CD8-positive, alpha-beta memory T cell (primary cell): Measurements from ENCODE around the gene MARVELD2. TPM values are rescaled to one million over a fixed set of nuclear protein-coding genes. Genes with fewer than 3 reads are reported as not detected.
"Not testable (repeated sequence)": the region's sequence is repeated elsewhere in the genome, so short reads cannot be mapped to it uniquely, and the experiment has no call there.

Experiments
- CTCF ChIA-PET: fragments of 350-600 bp; sonication (Branson Sonifier 250); formaldehyde crosslinking; loops from one replicate; lab custom pipeline; 2021; ENCODE audit warnings: antibody characterized with exemption; lab: Charles Lee
- POLR2A ChIA-PET: fragments of 350-600 bp; sonication (Branson Sonifier 250); formaldehyde crosslinking; loops from one replicate; lab custom pipeline; 2021; ENCODE audit warnings: antibody characterized with exemption; lab: Charles Lee
- DNase-seq, 5 donors: peaks; one replicate each; pipeline versions ENCODE4 v3.0.0 to v3.0.0-alpha.2; 2020 to 2022; ENCODE audit warnings: mixed read lengths in 1 of 5
- H3K27ac ChIP-seq: one replicate; pipeline ENCODE4 v1.7.0; 2013; ENCODE audit warnings: low read depth, mild to moderate bottlenecking, low read length, moderate library complexity
- H3K27me3 ChIP-seq: 2 replicates; pipeline ENCODE4 v1.7.0; 2013; ENCODE audit warnings: low read length, mild to moderate bottlenecking; ENCODE audit not compliant: insufficient read depth, poor library complexity, severe bottlenecking
- H3K36me3 ChIP-seq: 2 replicates; pipeline ENCODE4 v1.7.0; 2013; ENCODE audit warnings: mild to moderate bottlenecking, low read length, moderate library complexity; ENCODE audit not compliant: insufficient read depth
- H3K4me1 ChIP-seq: 2 replicates; pipeline ENCODE4 v1.7.0; 2013; ENCODE audit warnings: mild to moderate bottlenecking, low read length, moderate library complexity; ENCODE audit not compliant: insufficient read depth
- H3K4me3 ChIP-seq: 2 replicates; pipeline ENCODE4 v1.7.0; 2013; ENCODE audit warnings: mild to moderate bottlenecking, low read length
- H3K9me3 ChIP-seq: 2 replicates; pipeline ENCODE4 v1.7.0; 2013; ENCODE audit warnings: mild to moderate bottlenecking, low read length
- H3K27ac Mint-ChIP-seq, 8 donors: one replicate each; pipeline ENCODE4 v1.8.0; 2020 to 2021; ENCODE audit warnings: mixed read lengths in 8 of 8, mild to moderate bottlenecking in 6 of 8, inconsistent platforms in 3 of 8, moderate library complexity in 3 of 8
- H3K27me3 Mint-ChIP-seq, 2 donors: one replicate each; pipeline ENCODE4 v1.8.0; 2020 to 2021; ENCODE audit warnings: mixed read lengths in 2 of 2, mild to moderate bottlenecking in 1 of 2, moderate library complexity in 1 of 2
- H3K36me3 Mint-ChIP-seq, 3 donors: one replicate each; pipeline ENCODE4 v1.8.0; 2020 to 2021; ENCODE audit warnings: mixed read lengths in 3 of 3, inconsistent platforms in 1 of 3, mild to moderate bottlenecking in 1 of 3
- H3K4me1 Mint-ChIP-seq, 3 donors: one replicate each; pipeline ENCODE4 v1.8.0; 2020 to 2021; ENCODE audit warnings: mixed read lengths in 3 of 3, inconsistent platforms in 1 of 3, mild to moderate bottlenecking in 1 of 3
- H3K4me3 Mint-ChIP-seq, 7 donors: one replicate each; pipeline ENCODE4 v1.8.0; 2020 to 2021; ENCODE audit warnings: mixed read lengths in 7 of 7, mild to moderate bottlenecking in 6 of 7, moderate library complexity in 4 of 7, inconsistent platforms in 2 of 7
- H3K9me3 Mint-ChIP-seq, 5 donors: one replicate each; pipeline ENCODE4 v1.8.0; 2020 to 2022; ENCODE audit warnings: mixed read lengths in 5 of 5, mild to moderate bottlenecking in 3 of 5, moderate library complexity in 2 of 5, inconsistent platforms in 1 of 5
- polyA plus RNA-seq: library from polyadenylated mRNA; unstranded; fragments of 300-500 nt; fragmentation: Illumina TruSeq; gene quantifications from one replicate; pipeline ENCODE4 v1.2.3, GENCODE V29; 2021
- total RNA-seq, 2 experiments: library from RNA; stranded (reverse); gene quantifications; one replicate each; pipeline ENCODE4 v1.2.3, GENCODE V29; 2021

MARVELD2 gene, protein sequence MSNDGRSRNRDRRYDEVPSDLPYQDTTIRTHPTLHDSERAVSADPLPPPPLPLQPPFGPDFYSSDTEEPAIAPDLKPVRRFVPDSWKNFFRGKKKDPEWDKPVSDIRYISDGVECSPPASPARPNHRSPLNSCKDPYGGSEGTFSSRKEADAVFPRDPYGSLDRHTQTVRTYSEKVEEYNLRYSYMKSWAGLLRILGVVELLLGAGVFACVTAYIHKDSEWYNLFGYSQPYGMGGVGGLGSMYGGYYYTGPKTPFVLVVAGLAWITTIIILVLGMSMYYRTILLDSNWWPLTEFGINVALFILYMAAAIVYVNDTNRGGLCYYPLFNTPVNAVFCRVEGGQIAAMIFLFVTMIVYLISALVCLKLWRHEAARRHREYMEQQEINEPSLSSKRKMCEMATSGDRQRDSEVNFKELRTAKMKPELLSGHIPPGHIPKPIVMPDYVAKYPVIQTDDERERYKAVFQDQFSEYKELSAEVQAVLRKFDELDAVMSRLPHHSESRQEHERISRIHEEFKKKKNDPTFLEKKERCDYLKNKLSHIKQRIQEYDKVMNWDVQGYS
- under 1 TPM; 0.39 to 0.40 TPM for total RNA-seq
- polyA plus RNA-seq = 1.4 TPM

DNA sequence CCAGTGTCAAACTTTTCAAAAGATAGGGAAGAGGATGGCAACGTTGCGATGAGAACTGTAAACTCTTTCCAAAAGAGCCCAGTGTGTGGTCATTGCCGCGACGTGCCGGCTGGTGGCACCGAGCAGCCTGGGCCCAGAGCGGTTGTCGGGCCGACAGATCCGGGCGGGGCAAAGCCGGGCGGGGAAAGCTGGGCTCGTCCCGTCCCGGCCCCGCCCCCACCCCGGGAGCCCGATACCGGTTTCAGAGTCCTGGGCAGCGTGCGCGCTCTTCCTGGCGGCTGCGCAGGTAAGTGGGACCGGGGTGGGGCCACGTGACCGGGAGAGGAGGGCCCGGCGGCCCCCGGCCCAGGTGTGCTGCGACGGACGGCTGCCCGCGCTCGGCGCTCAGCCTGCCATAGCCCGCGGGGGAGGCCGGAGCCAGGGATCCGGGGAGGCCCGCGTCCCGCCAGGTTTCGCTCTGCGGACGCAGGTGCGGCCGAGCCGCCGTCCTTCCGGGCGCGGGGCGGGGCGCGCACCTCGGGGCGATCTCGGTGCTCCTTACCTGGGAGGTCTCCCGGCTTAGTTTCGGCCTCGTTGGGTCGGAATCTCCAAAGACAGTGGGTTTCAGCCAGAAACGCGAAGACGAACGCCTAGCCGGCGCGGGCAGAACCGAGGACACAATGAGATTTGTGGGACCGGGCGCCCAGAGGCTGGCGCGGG, at the start of gene MARVELD2:
Gene MARVELD2, plus strand, starts transcription at position 232 of the 699 bp plus-strand sequence. CDS start 4,270 bp downstream, outside the sequence.
- H3K27ac Mint-ChIP-seq = peak within 1 kb of the TSS; percentile 14 to 91 (median 45)
- no peaks in the 10 kb centered on the region for H3K9me3 Mint-ChIP-seq
- peak; percentile 13 to 60 (median 28) for DNase-seq
- H3K9me3 ChIP-seq = no peaks in the 10 kb centered on the region
- peaks cover 7 to 13% (median 11%) of the 10 kb centered on the region in 3 donors for H3K4me1 Mint-ChIP-seq
- ChIA-PET POLR2A (no interaction called here), CTCF (no interaction called here)
- no peaks in the 10 kb centered on the region for H3K27me3 Mint-ChIP-seq
- H3K36me3 Mint-ChIP-seq = peaks cover 0 to 26% (median 6%) of the 10 kb centered on the region in 3 donors
- H3K27me3 ChIP-seq = no peaks in the 10 kb centered on the region
- H3K27ac ChIP-seq = peak within 1 kb of the TSS; percentile 16
- peak within 1 kb of the TSS; percentile 45 for H3K4me3 ChIP-seq
- H3K36me3 ChIP-seq = no peaks in the 10 kb centered on the region
- no peaks in the 10 kb centered on the region for H3K4me1 ChIP-seq
- H3K4me3 Mint-ChIP-seq = peak within 1 kb of the TSS; percentile 57 to 88 (median 74)

DNA sequence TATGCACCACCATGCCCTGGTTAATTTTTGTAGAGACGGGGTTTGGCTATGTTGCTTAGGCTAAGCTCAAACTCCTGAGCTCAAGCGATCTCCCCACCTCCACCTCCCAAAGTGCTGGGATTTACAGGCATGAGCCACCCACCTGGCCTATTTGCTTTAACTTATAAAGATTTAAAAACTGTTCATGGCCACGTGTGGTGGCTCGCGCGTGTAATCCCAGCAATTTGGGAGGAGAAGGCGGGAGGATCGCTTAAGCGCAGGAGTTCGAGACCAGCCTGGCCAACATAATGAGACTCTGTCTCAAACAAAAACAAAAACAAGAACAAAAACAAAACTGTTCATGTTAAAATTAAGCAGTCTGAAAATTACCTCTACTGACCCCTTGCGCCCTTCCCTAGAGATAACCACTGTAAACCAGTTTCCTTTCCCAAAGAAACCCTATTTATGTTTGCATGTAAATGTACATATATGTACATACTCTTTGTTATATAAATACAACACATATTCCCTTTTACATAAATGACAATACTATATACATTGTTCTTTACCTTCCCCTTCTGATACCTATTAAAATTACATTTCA, 47.1 kb upstream of the MARVELD2 start:
- H3K4me1 ChIP-seq = peaks cover 24% of the 10 kb centered on the region
- peaks cover 3 to 49% (median 10%) of the 10 kb centered on the region in 3 donors for H3K36me3 Mint-ChIP-seq
- H3K27ac Mint-ChIP-seq = peak overlapping the region; percentile 6 to 100 (median 98)
- peak overlapping the region; percentile 90 to 98 (median 94) for H3K4me3 Mint-ChIP-seq
- peak overlapping the region; percentile 99 for H3K27ac ChIP-seq
- no peaks in the 10 kb centered on the region for H3K27me3 Mint-ChIP-seq
- H3K27me3 ChIP-seq = no peaks in the 10 kb centered on the region
- ChIA-PET POLR2A (no interaction called here), CTCF (interaction anchor here (1.5 kb wide), 1 partner anchor 12 kb away, joined by 4 read pairs; no protein-coding TSS in a partner anchor)
- H3K36me3 ChIP-seq = peaks cover 21% of the 10 kb centered on the region
- no peaks in the 10 kb centered on the region for H3K9me3 ChIP-seq
- H3K9me3 Mint-ChIP-seq = peaks cover 0 to 2% (median 0%) of the 10 kb centered on the region in 5 donors
- H3K4me3 ChIP-seq = peak overlapping the region; percentile 70
- DNase-seq = no peak
- H3K4me1 Mint-ChIP-seq = peaks cover 33 to 69% (median 68%) of the 10 kb centered on the region in 3 donors

DNA sequence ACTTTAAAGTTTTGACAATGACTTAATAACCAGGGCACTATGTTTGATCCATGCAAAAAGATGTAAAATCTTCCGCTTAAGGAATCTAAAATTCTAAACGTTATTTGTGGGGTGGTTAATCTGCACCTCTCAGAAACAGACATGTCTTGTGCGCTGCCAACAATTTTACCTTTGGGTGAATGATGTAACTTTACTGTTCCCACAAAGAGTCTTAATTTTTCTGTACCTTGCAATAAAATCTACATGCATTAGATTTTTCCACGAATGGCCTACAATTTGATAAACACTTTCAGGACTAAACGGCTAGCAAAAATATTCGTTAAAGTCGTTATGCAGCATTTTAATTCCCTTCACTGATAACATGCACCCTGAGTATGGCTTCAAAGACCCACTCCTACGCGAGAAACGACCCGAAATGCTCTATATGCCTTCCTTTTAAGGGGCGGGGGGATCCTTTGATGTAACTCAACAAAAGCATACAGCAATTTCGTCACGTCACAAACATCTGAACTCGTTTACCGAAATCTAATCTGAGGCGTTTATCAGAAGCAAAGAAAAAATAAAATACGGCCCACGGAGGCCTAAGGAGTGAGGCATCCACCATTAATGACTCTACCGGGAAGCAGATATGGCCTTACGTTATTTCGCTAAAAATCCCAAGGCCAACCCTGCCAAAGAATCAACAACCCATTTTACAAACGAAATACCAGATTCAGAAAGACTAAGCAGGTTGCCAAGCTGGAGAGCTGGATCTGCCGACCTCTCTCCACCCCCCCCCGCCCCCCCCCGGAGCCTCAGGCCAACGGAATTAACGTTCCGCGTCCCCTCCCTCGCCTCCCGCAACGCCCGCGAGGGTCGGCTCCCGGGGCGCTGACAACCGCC, 46.2 kb upstream of the MARVELD2 start:
- Mint-ChIP-seq H3K27ac (peak overlapping the region; percentile 92 to 100 (median 98)), H3K4me1 (peaks cover 35 to 67% (median 65%) of the 10 kb centered on the region in 3 donors), H3K9me3 (peaks cover 0 to 2% (median 0%) of the 10 kb centered on the region in 5 donors), H3K4me3 (peak overlapping the region; percentile 90 to 98 (median 95)), H3K27me3 (no peaks in the 10 kb centered on the region), H3K36me3 (peaks cover 3 to 44% (median 10%) of the 10 kb centered on the region in 3 donors)
- CTCF ChIA-PET = no interaction called here
- POLR2A ChIA-PET = interaction anchor here (1.9 kb wide), 1 partner anchor 134 kb away, joined by 4 read pairs; the partner anchor contains the start of gene CDK7
- no peaks in the 10 kb centered on the region for H3K27me3 ChIP-seq
- H3K4me1 ChIP-seq = peaks cover 24% of the 10 kb centered on the region
- no peaks in the 10 kb centered on the region for H3K9me3 ChIP-seq
- peak overlapping the region; percentile 99 for H3K27ac ChIP-seq
- peak in 2 of 5 donors; percentile 21 to 61 for DNase-seq
- H3K36me3 ChIP-seq = peaks cover 18% of the 10 kb centered on the region
- H3K4me3 ChIP-seq = peak overlapping the region; percentile 70

DNA sequence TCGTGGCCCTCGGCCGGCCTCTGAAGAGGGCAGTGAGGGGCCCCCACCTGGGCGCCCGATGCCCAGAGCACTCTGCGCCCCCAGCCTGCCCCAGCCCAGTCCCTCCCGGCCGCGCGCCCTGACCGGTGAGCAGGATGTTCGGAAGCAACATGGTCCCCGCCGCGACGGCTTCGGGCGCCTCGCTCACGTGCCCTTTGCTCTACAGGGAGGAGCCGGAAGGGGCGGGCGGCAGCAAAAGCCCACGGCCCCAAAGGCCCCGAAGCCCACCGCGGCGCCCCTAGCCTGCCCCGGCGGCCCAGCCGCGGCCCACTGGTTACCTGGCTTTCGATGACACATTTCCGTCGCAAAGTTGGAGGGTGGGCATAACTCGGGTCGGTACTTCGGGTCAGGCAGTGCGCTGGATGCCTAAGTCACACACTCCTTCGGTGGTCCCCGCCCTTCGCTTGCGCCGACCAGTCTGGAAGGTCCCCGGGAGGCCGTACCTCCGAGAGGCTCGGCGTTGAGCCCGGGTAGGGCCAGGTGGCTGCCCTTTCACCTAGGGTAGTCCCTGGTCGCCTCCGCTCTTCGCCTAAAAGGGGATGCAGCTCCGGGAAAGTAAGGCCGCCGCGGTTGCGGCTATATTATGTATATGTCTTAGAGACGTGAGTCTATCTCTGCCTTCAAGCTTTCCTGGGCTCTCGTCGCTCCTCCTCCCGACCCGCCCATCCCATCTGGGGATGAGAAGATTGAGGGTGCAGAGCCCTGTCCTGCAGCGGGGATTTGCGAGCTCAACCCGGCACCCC, 45.4 kb upstream of the MARVELD2 start, which contains the start of the genes AK6, RAD17 and TAF9:
Gene AK6, minus strand, starts transcription at position 181 of the 782 bp plus-strand sequence. Its CDS starts 30 bp downstream, at position 151.
Gene RAD17, plus strand, starts transcription at position 479 of the 782 bp plus-strand sequence. CDS start 2,391 bp downstream, outside the sequence.
Gene TAF9, minus strand, starts transcription at position 181 of the 782 bp plus-strand sequence. CDS start 3,783 bp downstream, outside the sequence.
- H3K4me3 ChIP-seq = peak within 1 kb of the TSS; percentile 70
- peaks cover 14% of the 10 kb centered on the region for H3K36me3 ChIP-seq
- Mint-ChIP-seq H3K36me3 (peaks cover 3 to 43% (median 8%) of the 10 kb centered on the region in 3 donors), H3K27ac (peak within 1 kb of the TSS; percentile 98 to 100 (median 99)), H3K4me3 (peak within 1 kb of the TSS; percentile 91 to 98 (median 95)), H3K4me1 (peaks cover 35 to 63% (median 62%) of the 10 kb centered on the region in 3 donors), H3K9me3 (peaks cover 0 to 2% (median 0%) of the 10 kb centered on the region in 5 donors), H3K27me3 (no peaks in the 10 kb centered on the region)
- no peaks in the 10 kb centered on the region for H3K9me3 ChIP-seq
- peak within 1 kb of the TSS; percentile 99 for H3K27ac ChIP-seq
- peaks cover 24% of the 10 kb centered on the region for H3K4me1 ChIP-seq
- H3K27me3 ChIP-seq = no peaks in the 10 kb centered on the region
- CTCF ChIA-PET = interaction anchor here (0.9 to 1.2 kb wide), 3 partner anchors 11 to 276 kb away, joined by 3 to 8 read pairs (median 3); partner anchors contain the start of genes CDK7 and SLC30A5
- DNase-seq = peak; percentile 88 to 98 (median 93)
- POLR2A ChIA-PET = interaction anchor here (0.5 to 1.9 kb wide), 4 partner anchors 37 to 276 kb away, joined by 3 to 5 read pairs (median 4); partner anchors contain the start of genes CCDC125, CDK7 and SLC30A5

DNA sequence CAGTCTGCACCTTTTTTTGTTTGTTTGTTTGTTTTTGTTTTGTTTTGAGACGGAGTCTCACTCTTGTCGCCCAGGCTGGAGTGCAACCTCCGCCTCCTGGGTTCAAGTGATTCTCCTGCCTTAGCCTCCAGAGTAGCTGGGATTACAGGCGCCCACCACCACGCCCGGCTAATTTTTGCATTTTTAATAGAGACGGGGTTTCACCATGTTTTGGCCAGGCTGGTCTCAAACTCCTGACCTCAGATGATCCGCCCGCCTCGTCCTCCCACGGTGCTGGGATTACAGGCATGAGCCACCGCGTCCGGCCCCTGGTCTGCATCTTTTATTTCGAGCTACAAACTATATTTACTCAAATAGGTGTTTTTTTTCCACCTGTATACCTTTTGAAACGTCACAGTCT, 44.6 kb upstream of the MARVELD2 start:
- not testable (repeated sequence) for H3K27me3 ChIP-seq, H3K27me3 Mint-ChIP-seq, H3K36me3 ChIP-seq, H3K9me3 ChIP-seq, DNase-seq, H3K9me3 Mint-ChIP-seq
- Histone ChIP-seq H3K4me3 (peak overlapping the region; percentile 70), H3K27ac (peak overlapping the region; percentile 99), H3K4me1 (peaks cover 24% of the 10 kb centered on the region)
- peak overlapping the region; percentile 98 to 100 (median 99) for H3K27ac Mint-ChIP-seq
- peak overlapping the region; percentile 91 to 98 (median 95) for H3K4me3 Mint-ChIP-seq
- H3K36me3 Mint-ChIP-seq = peaks cover 1 to 42% (median 6%) of the 10 kb centered on the region in 3 donors
- ChIA-PET CTCF (interaction anchor here (0.9 to 1.2 kb wide), 3 partner anchors 10 to 277 kb away, joined by 3 to 8 read pairs (median 3); partner anchors contain the start of genes CDK7 and SLC30A5), POLR2A (interaction anchor here (0.5 to 1.9 kb wide), 4 partner anchors 38 to 277 kb away, joined by 3 to 5 read pairs (median 4); partner anchors contain the start of genes CCDC125, CDK7 and SLC30A5)
- peaks cover 33 to 56% (median 54%) of the 10 kb centered on the region in 3 donors for H3K4me1 Mint-ChIP-seq

DNA sequence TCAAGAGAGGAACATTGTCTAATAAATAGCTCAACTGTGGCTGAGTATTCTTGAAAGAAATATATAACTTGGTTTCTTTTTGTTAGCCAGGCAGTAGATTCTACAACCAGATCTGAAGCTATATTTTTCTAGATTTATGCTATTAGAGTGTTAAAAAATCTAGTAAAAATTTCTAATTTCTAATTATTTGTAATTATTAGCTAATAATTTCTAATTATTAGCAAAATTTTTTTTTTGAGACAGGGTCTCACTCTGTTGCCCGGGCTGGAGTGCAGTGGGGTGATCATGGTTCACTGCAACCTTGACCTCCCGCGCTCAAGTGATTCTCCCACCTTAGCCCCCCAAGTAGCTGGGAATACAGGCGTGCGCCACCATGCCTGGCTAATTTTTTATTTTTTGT, 42.5 kb upstream of the MARVELD2 start:
- H3K27ac Mint-ChIP-seq = peak overlapping the region in 2 of 8 donors; percentile 45 to 71
- ChIA-PET POLR2A (interaction anchor here (1.1 kb wide), 1 partner anchor 9 kb away, joined by 3 read pairs; no protein-coding TSS in a partner anchor), CTCF (interaction anchor here (0.8 to 1.4 kb wide), 3 partner anchors 22 to 57 kb away, joined by 3 read pairs; partner anchors contain the start of gene CCDC125)
- no peaks in the 10 kb centered on the region for H3K27me3 Mint-ChIP-seq
- peaks cover 24% of the 10 kb centered on the region for H3K4me1 ChIP-seq
- H3K4me3 Mint-ChIP-seq = peak overlapping the region in 3 of 7 donors; percentile 27 to 72 (median 50)
- H3K9me3 Mint-ChIP-seq = no peaks in the 10 kb centered on the region
- no peaks in the 10 kb centered on the region for H3K9me3 ChIP-seq
- H3K36me3 ChIP-seq = no peaks in the 10 kb centered on the region
- no peak for DNase-seq
- no peak overlapping the region for H3K4me3 ChIP-seq
- H3K27me3 ChIP-seq = no peaks in the 10 kb centered on the region
- no peak overlapping the region for H3K27ac ChIP-seq
- peaks cover 0 to 41% (median 3%) of the 10 kb centered on the region in 3 donors for H3K36me3 Mint-ChIP-seq
- H3K4me1 Mint-ChIP-seq = peaks cover 25 to 43% (median 40%) of the 10 kb centered on the region in 3 donors
